SK-N-SH (cell line): ENCODE results near the gene ACVRL1. TPM values are rescaled to one million over a fixed set of nuclear protein-coding genes. Genes with fewer than 3 reads are reported as not detected.

Experiments
- CTCF ChIA-PET: fragments of 300-600, 350-600 bp; formaldehyde crosslinking; extraction: SDS; loops from one replicate; lab custom pipeline; 2021; lab: Yijun Ruan, JAX
- POLR2A ChIA-PET: fragments of 350-600 bp; sonication (Branson Sonifier 250); formaldehyde crosslinking; extraction: SDS; loops from one replicate; lab custom pipeline; 2020; ENCODE audit warnings: antibody characterized with exemption, inconsistent platforms; lab: Yijun Ruan, JAX
- DNase-seq: peaks from one replicate; pipeline ENCODE4 v3.0.0; 2012
- H2AFZ ChIP-seq: fragments of 200-600 bp; sonication (generic); 2 replicates; pipeline ENCODE4 v1.8.1; 2016; ENCODE audit warnings: antibody characterized with exemption, mild to moderate bottlenecking, low read depth
- H3F3A ChIP-seq: fragments of 200-600 bp; sonication (generic); replicated peaks from 2 replicates; pipeline ENCODE3; 2016; ENCODE audit warnings: antibody characterized with exemption, mild to moderate bottlenecking; ENCODE audit not compliant: insufficient read depth
- H3K27ac ChIP-seq, 2 experiments: fragments of 200-500 bp in 1 of 2; fragments of 200-600 bp in 1 of 2; sonication (Bioruptor generic) in 1 of 2; sonication (generic), shearing (Covaris generic) in 1 of 2; 2 replicates each; pipeline versions ENCODE4 v1.5.1 to v1.6.1; 2014 to 2016; ENCODE audit warnings: low read depth in 2 of 2, inconsistent platforms in 1 of 2, low read length in 1 of 2, mild to moderate bottlenecking in 1 of 2, mixed read lengths in 1 of 2
- H3K27me3 ChIP-seq: fragments of 200-600 bp; sonication (generic), shearing (Covaris generic); 2 replicates; pipeline ENCODE4 v1.6.1; 2016; ENCODE audit warnings: mixed run types; ENCODE audit not compliant: insufficient read depth
- H3K36me3 ChIP-seq, 2 experiments: fragments of 200-500 bp in 1 of 2; fragments of 200-600 bp in 1 of 2; sonication (Bioruptor generic) in 1 of 2; sonication (generic) in 1 of 2; replicated peaks in 1 of 2; 2 replicates each; pipeline versions ENCODE3 to v1.5.1; 2014 to 2016; ENCODE audit warnings: low read length in 1 of 2, mild to moderate bottlenecking in 1 of 2; ENCODE audit not compliant: insufficient read depth in 2 of 2, control insufficient read depth in 1 of 2
- H3K4me1 ChIP-seq, 2 experiments: fragments of 200-500 bp in 1 of 2; fragments of 200-600 bp in 1 of 2; sonication (Bioruptor generic) in 1 of 2; sonication (generic), shearing (Covaris generic) in 1 of 2; 2 replicates each; pipeline versions ENCODE4 v1.5.1 to v1.6.1; 2014 to 2016; ENCODE audit warnings: low read depth in 1 of 2, low read length in 1 of 2, mixed run types in 1 of 2; ENCODE audit not compliant: insufficient read depth in 2 of 2, control insufficient read depth in 1 of 2
- H3K4me2 ChIP-seq: fragments of 200-600 bp; sonication (generic), shearing (Covaris generic); 2 replicates; pipeline ENCODE4 v1.6.1; 2017; ENCODE audit warnings: mixed run types
- H3K4me3 ChIP-seq, 2 experiments: fragments of 200-500 bp in 1 of 2; fragments of 200-600 bp in 1 of 2; sonication (Bioruptor generic) in 1 of 2; sonication (generic), shearing (Covaris generic) in 1 of 2; 2 replicates each; pipeline versions ENCODE4 v1.5.1 to v1.8.1; 2014 to 2016; ENCODE audit warnings: low read depth in 2 of 2, inconsistent platforms in 1 of 2, low read length in 1 of 2, mild to moderate bottlenecking in 1 of 2, mixed read lengths in 1 of 2, moderate library complexity in 1 of 2
- H3K79me2 ChIP-seq: fragments of 200-600 bp; sonication (generic); 2 replicates; pipeline ENCODE4 v1.8.1; 2017; ENCODE audit warnings: mild to moderate bottlenecking; ENCODE audit not compliant: insufficient read depth
- H3K9ac ChIP-seq: fragments of 200-600 bp; sonication (generic); 2 replicates; pipeline ENCODE4 v1.6.1; 2017; ENCODE audit warnings: mixed run types
- H3K9me2 ChIP-seq: fragments of 200-600 bp; sonication (generic); 2 replicates; pipeline ENCODE4 v1.6.1; 2017; ENCODE audit warnings: mixed run types
- H3K9me3 ChIP-seq: fragments of 200-600 bp; sonication (generic); 2 replicates; pipeline ENCODE4 v1.6.1; 2017; ENCODE audit warnings: mixed run types, mild to moderate bottlenecking, moderate library complexity
- H4K20me1 ChIP-seq: fragments of 200-600 bp; sonication (generic); 2 replicates; pipeline ENCODE4 v1.6.1; 2017; ENCODE audit warnings: mild to moderate bottlenecking, mixed run types; ENCODE audit not compliant: insufficient read depth
- ELF1 ChIP-seq: IDR thresholded peaks from 2 replicates; pipeline ENCODE4 v1.4.0; 2012
- FOSL2 ChIP-seq: IDR thresholded peaks from 2 replicates; pipeline ENCODE4 v1.4.0; 2012; ENCODE audit warnings: low read depth, mild to moderate bottlenecking, moderate library complexity, borderline replicate concordance
- GABPA ChIP-seq: IDR thresholded peaks from 2 replicates; pipeline ENCODE4 v1.4.0; 2012; ENCODE audit warnings: low read depth, mild to moderate bottlenecking
- GATA2 ChIP-seq: sonication (generic); formaldehyde crosslinking; IDR thresholded peaks from 2 replicates; pipeline ENCODE4 v1.5.0; 2020; ENCODE audit warnings: mild to moderate bottlenecking, missing genetic modification reagents
- NFIC ChIP-seq: IDR thresholded peaks from 2 replicates; pipeline ENCODE4 v1.4.0; 2012; ENCODE audit warnings: borderline replicate concordance
- RAD21 ChIP-seq: IDR thresholded peaks from 2 replicates; pipeline ENCODE4 v1.6.1; 2012; ENCODE audit warnings: mild to moderate bottlenecking, low read length
- RFX5 ChIP-seq: IDR thresholded peaks from 2 replicates; pipeline ENCODE4 v1.6.1; 2012; ENCODE audit warnings: mild to moderate bottlenecking, improper control_type of control experiment, low read length
- SMC3 ChIP-seq: IDR thresholded peaks from 2 replicates; pipeline ENCODE4 v1.6.1; 2012; ENCODE audit warnings: low read depth, low read length, improper control_type of control experiment
- TCF12 ChIP-seq: IDR thresholded peaks from 2 replicates; pipeline ENCODE4 v1.4.0; 2012
- WGBS: methylation state at CpG from one replicate; pipeline ENCODE4 v1.1.6; 2017; ENCODE audit warnings: low lambda C conversion rate; 5-methylcytosine and 5-hydroxymethylcytosine counted together
- polyA plus RNA-seq, 3 experiments: library from polyadenylated mRNA; depleted of rRNA; stranded (reverse); fragments of >200 nt; gene quantifications; 2 replicates each; pipeline ENCODE4 v1.2.3, GENCODE V29; 2012
- TF ChIP-seq, protein P1 (sequence below): IDR thresholded peaks from 2 replicates; pipeline ENCODE4; 2012
- TF ChIP-seq, protein P2 (sequence below): IDR thresholded peaks from 2 replicates; pipeline ENCODE4 v1.4.0; 2012; ENCODE audit warnings: low read depth
- TF ChIP-seq, protein P3 (sequence below): fragments of 200-600 bp; sonication (generic); IDR thresholded peaks from 2 replicates; pipeline ENCODE4 v1.6.1; 2017; ENCODE audit warnings: antibody characterized with exemption, mild to moderate bottlenecking, moderate library complexity
- TF ChIP-seq, protein P4 (sequence below): fragments of 150-350 bp; IDR thresholded peaks from 2 replicates; pipeline ENCODE4 v1.6.1; 2016; ENCODE audit warnings: mild to moderate bottlenecking, low read depth, low read length
- TF ChIP-seq, protein P5 (sequence below): fragments of 150-350 bp; IDR thresholded peaks from 2 replicates; pipeline ENCODE4 v1.6.1; 2017; ENCODE audit warnings: antibody characterized with exemption, low read length, low read depth, borderline replicate concordance

The ACVRL1 gene
- polyA plus RNA-seq, 1 of the 3 experiments (the other 2 are of a cell fraction), result 0.07 TPM

DNA sequence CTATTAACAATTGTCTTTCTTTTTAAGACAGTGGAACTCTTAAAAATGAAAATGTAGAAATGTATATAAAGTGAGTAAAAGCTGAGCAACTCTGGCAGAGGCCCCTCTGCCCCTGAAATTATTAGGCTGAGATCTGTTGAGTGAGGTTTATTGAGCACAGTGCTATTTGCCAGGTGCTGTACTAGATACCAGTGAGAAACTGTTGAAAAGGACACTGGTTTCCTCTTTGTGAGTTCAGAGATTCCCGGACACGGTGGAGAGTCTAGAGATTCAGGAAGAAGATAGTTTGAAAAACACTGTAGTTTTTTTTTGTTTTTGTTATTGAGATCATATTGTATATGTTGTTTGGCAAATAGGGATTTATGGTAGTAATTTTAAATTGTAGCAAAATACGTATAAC is 55.4 kb downstream of the ACVRL1 start (continued):
- TF ChIP-seq, protein P1, sequence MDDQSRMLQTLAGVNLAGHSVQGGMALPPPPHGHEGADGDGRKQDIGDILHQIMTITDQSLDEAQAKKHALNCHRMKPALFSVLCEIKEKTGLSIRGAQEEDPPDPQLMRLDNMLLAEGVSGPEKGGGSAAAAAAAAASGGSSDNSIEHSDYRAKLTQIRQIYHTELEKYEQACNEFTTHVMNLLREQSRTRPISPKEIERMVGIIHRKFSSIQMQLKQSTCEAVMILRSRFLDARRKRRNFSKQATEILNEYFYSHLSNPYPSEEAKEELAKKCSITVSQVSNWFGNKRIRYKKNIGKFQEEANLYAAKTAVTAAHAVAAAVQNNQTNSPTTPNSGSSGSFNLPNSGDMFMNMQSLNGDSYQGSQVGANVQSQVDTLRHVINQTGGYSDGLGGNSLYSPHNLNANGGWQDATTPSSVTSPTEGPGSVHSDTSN, result no peak
- TF ChIP-seq, protein P2, sequence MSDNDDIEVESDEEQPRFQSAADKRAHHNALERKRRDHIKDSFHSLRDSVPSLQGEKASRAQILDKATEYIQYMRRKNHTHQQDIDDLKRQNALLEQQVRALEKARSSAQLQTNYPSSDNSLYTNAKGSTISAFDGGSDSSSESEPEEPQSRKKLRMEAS, result no peak

DNA sequence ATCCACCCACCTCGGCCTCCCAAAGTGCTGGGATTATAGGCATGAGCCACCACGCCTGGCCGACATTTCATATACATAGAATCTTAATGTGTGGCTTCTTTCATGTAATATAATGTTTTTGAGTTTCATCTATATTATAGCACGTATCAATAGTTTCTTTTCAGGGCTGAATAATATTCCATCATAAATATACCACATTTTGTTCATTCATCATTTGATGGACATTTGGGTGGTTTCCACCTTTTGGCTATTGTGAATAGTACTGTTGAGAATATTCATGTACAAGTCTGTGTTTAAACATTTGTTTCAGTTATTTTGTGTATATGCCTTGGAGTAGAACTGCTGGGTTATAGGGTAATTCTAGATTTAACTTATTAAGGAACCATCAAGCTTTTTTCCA is 56.2 kb downstream of the ACVRL1 start:
- DNase-seq, result no peak
- Histone ChIP-seq H3K9ac (no peak overlapping the region), H2AFZ (no peak overlapping the region), H3K4me1 (peaks cover 0 to 7% of the 10 kb centered on the region in 2 experiments; a peak in 1 of 4 replicates), H3K27me3 (no peaks in the 10 kb centered on the region), H3K9me2 (no peaks in the 10 kb centered on the region), H3K9me3 (no peaks in the 10 kb centered on the region), H3K36me3 (no peaks in the 10 kb centered on the region), H3K4me2 (no peak overlapping the region), H3K4me3 (no peak overlapping the region), H3K27ac (no peak overlapping the region), H3F3A (no peaks in the 10 kb centered on the region), H3K79me2 (peaks cover 29% of the 10 kb centered on the region), H4K20me1 (0 out of 2 replicates have a peak, but pooled peaks cover 5% of the 10 kb centered on the region)
- TF ChIP-seq SMC3 (no peak), RFX5 (no peak), NFIC (no peak), FOSL2 (no peak), TCF12 (no peak), ELF1 (no peak), GABPA (no peak), GATA2 (CRISPR knock-in tag) (no peak), RAD21 (no peak)
- TF ChIP-seq, protein P3, sequence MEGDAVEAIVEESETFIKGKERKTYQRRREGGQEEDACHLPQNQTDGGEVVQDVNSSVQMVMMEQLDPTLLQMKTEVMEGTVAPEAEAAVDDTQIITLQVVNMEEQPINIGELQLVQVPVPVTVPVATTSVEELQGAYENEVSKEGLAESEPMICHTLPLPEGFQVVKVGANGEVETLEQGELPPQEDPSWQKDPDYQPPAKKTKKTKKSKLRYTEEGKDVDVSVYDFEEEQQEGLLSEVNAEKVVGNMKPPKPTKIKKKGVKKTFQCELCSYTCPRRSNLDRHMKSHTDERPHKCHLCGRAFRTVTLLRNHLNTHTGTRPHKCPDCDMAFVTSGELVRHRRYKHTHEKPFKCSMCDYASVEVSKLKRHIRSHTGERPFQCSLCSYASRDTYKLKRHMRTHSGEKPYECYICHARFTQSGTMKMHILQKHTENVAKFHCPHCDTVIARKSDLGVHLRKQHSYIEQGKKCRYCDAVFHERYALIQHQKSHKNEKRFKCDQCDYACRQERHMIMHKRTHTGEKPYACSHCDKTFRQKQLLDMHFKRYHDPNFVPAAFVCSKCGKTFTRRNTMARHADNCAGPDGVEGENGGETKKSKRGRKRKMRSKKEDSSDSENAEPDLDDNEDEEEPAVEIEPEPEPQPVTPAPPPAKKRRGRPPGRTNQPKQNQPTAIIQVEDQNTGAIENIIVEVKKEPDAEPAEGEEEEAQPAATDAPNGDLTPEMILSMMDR, result no peak
- TF ChIP-seq, protein P4, sequence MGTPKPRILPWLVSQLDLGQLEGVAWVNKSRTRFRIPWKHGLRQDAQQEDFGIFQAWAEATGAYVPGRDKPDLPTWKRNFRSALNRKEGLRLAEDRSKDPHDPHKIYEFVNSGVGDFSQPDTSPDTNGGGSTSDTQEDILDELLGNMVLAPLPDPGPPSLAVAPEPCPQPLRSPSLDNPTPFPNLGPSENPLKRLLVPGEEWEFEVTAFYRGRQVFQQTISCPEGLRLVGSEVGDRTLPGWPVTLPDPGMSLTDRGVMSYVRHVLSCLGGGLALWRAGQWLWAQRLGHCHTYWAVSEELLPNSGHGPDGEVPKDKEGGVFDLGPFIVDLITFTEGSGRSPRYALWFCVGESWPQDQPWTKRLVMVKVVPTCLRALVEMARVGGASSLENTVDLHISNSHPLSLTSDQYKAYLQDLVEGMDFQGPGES, result no peak
- TF ChIP-seq, protein P5, sequence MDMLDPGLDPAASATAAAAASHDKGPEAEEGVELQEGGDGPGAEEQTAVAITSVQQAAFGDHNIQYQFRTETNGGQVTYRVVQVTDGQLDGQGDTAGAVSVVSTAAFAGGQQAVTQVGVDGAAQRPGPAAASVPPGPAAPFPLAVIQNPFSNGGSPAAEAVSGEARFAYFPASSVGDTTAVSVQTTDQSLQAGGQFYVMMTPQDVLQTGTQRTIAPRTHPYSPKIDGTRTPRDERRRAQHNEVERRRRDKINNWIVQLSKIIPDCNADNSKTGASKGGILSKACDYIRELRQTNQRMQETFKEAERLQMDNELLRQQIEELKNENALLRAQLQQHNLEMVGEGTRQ, result no peak
- CTCF ChIA-PET, result interaction anchor here (1.0 to 1.4 kb wide), 2 partner anchors 17 to 26 kb away, joined by 3 read pairs; no protein-coding TSS in a partner anchor
- POLR2A ChIA-PET, result no interaction called here
- WGBS, result over 99% methylated on average over 4 of the region's 4 CpGs
